Nephron progenitor cell (in vitro differentiated cells): Measurements from ENCODE around the gene CTBS.

Source experiments
- DNase-seq: peaks from one replicate; pipeline ENCODE4 v3.0.0; 2021
- H3K27ac Mint-ChIP-seq: 2 replicates; pipeline ENCODE4 v1.8.0; 2021; ENCODE audit warnings: mild to moderate bottlenecking, moderate library complexity, mixed read lengths
- H3K27me3 Mint-ChIP-seq: 2 replicates; pipeline ENCODE4 v1.8.0; 2021; ENCODE audit warnings: mild to moderate bottlenecking, low read depth, mixed read lengths; ENCODE audit not compliant: poor library complexity
- H3K36me3 Mint-ChIP-seq: 2 replicates; pipeline ENCODE4 v1.8.0; 2021; ENCODE audit warnings: low read depth, mixed read lengths
- H3K4me1 Mint-ChIP-seq: 2 replicates; pipeline ENCODE4 v1.8.0; 2021; ENCODE audit warnings: mixed read lengths
- H3K4me3 Mint-ChIP-seq: 2 replicates; pipeline ENCODE4 v1.8.0; 2021; ENCODE audit warnings: mild to moderate bottlenecking, moderate library complexity, mixed read lengths
- H3K9me3 Mint-ChIP-seq: 2 replicates; pipeline ENCODE4 v1.8.0; 2021; ENCODE audit warnings: mild to moderate bottlenecking, moderate library complexity, mixed read lengths
- TF ChIP-seq, protein P1 (sequence below): fragments of 200-600 bp; sonication (generic); IDR thresholded peaks from 2 replicates; pipeline ENCODE4 v1.5.0; 2021; ENCODE audit warnings: antibody characterized with exemption

CTBS gene

DNA sequence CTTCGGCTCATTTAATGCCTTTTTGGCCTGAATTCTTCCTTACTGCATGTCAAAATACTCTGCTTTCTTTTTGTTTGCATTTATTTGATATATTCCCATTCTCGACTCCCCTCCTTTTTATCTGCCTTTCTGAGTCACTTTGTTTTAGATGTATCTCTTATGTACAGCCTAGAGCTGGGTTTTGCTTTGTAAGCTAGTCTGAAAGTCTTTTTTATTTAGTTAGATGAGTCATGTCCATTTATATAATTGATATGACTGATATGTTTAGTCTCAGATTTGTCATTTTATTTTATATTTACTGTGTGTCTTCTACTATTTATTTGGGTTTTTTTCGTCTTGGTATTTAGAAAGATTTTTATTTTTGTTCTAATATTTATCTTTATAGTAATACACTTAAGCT lies 34.3 kb downstream of the CTBS start:
- no peak overlapping the region for H3K27ac Mint-ChIP-seq
- H3K36me3 Mint-ChIP-seq, result peaks cover 37% of the 10 kb centered on the region
- no peaks in the 10 kb centered on the region for H3K27me3 Mint-ChIP-seq
- H3K4me1 Mint-ChIP-seq, result no peaks in the 10 kb centered on the region
- TF ChIP-seq, protein P1, sequence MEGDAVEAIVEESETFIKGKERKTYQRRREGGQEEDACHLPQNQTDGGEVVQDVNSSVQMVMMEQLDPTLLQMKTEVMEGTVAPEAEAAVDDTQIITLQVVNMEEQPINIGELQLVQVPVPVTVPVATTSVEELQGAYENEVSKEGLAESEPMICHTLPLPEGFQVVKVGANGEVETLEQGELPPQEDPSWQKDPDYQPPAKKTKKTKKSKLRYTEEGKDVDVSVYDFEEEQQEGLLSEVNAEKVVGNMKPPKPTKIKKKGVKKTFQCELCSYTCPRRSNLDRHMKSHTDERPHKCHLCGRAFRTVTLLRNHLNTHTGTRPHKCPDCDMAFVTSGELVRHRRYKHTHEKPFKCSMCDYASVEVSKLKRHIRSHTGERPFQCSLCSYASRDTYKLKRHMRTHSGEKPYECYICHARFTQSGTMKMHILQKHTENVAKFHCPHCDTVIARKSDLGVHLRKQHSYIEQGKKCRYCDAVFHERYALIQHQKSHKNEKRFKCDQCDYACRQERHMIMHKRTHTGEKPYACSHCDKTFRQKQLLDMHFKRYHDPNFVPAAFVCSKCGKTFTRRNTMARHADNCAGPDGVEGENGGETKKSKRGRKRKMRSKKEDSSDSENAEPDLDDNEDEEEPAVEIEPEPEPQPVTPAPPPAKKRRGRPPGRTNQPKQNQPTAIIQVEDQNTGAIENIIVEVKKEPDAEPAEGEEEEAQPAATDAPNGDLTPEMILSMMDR, result no peak
- no peak overlapping the region for H3K4me3 Mint-ChIP-seq
- DNase-seq, result no peak
- no peaks in the 10 kb centered on the region for H3K9me3 Mint-ChIP-seq

DNA sequence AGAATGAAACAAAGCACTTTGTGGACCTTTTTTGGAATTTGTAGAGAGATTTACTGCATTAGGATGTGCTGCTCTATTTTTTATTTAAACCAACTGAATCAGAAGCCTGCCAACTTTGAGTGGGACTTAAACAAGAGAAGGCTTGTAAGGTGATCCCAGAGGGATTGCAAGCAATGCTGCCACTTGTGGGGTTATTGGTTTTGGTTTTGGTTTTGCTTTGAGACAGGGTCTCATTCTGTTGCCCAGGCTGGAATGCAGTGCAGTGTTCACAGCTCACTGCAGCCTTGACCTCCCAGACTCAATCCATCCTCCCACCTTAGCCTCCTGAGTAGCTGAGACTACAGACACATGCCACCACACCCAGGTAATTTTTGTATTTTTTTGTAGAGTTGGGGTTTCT lies 35.6 kb downstream of the CTBS start:
- DNase-seq, result no peak
- no peaks in the 10 kb centered on the region for H3K9me3 Mint-ChIP-seq
- H3K4me3 Mint-ChIP-seq, result no peak overlapping the region
- H3K27ac Mint-ChIP-seq, result no peak overlapping the region
- no peaks in the 10 kb centered on the region for H3K4me1 Mint-ChIP-seq
- peaks cover 32% of the 10 kb centered on the region for H3K36me3 Mint-ChIP-seq
- TF ChIP-seq, protein P1, result no peak
- no peaks in the 10 kb centered on the region for H3K27me3 Mint-ChIP-seq

DNA sequence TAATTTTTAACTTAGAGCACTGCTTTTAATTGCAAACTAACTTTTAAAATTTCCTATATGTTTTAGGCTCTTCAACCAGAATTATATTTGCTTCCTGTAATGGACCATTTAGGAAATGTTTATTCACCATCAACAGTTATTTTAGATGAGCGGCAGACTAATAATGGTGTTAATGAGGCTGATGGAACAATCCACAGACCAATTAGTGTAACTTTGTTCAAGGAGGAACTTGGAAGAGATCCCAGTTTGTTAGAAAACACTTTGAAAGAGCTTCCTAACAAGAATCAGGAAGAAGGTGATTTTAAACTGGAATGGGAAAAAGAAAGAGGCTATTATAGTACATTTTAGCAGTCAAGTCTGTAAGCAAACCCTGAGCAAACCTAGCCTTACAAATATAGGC lies 48.5 kb downstream of the CTBS start:
- Mint-ChIP-seq H3K4me3 (no peak overlapping the region), H3K27ac (no peak overlapping the region), H3K36me3 (peaks cover 10% of the 10 kb centered on the region), H3K27me3 (no peaks in the 10 kb centered on the region), H3K9me3 (peaks cover 11% of the 10 kb centered on the region), H3K4me1 (no peaks in the 10 kb centered on the region)
- TF ChIP-seq, protein P1, result no peak
- no peak for DNase-seq

DNA sequence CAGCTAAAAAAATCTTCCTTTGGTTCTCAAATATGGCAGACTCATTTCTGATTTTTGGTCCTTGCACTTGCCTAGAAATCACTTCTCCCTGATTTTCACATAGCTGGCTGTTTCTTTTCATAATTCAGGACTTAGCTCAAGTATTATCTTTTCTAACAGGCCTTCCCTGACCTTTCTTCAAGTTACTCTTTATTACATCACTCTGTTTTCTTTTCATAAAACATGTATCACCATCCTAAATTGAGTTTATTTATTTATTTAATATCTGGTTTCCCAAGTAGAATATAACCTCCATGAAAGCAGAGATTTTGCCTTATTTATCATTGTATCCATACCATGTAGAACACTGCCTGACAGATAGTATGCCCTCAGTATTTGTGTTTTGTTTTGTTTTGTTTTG lies 49.6 kb downstream of the CTBS start:
- H3K4me3 Mint-ChIP-seq, result no peak overlapping the region
- no peak overlapping the region for H3K27ac Mint-ChIP-seq
- no peaks in the 10 kb centered on the region for H3K4me1 Mint-ChIP-seq
- DNase-seq, result no peak
- TF ChIP-seq, protein P1, result no peak
- no peaks in the 10 kb centered on the region for H3K27me3 Mint-ChIP-seq
- H3K36me3 Mint-ChIP-seq, result peaks cover 10% of the 10 kb centered on the region
- peaks cover 11% of the 10 kb centered on the region for H3K9me3 Mint-ChIP-seq

DNA sequence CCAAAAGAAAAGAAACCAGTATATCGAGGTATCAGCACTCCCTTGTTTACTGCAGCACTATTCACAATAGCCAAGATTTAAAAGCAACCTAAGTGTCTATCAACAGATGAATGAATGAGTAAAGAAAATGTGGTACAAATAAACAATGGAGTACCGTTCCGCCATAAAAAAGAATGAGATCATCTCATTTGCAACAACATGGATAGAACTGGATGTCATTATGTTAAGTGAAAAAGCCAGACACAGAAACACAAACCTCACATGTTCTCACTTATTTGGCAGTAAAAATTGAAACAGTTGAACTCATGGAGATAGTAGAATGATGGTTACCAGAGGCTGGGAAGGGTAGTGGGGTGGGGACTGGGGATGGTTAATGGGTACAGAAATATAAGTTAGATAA lies 63.6 kb downstream of the CTBS start:
- H3K9me3 Mint-ChIP-seq, result peaks cover 38% of the 10 kb centered on the region
- H3K4me3 Mint-ChIP-seq, result no peak overlapping the region
- no peak for DNase-seq
- H3K27ac Mint-ChIP-seq, result no peak overlapping the region
- TF ChIP-seq, protein P1, result no peak
- peaks cover 9% of the 10 kb centered on the region for H3K4me1 Mint-ChIP-seq
- H3K27me3 Mint-ChIP-seq, result no peaks in the 10 kb centered on the region
- H3K36me3 Mint-ChIP-seq, result peaks cover 31% of the 10 kb centered on the region

DNA sequence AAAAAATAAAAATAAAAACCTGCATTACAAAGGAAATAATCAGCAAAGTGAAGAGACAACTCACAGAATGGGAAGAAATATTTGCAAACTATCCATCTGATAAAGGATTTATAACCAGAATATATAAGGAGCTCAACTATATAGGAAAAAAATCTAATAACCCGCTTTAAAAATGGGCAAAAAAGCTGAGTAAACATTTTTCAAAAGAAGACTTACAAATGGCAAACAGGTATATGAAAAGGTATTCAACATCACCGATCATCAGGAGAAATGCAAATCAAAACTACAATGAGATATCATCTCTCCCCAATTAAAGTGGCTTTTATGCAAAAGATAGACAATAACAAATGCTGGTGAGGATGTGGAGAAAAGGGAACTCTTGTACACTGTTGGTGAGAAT lies 64.1 kb downstream of the CTBS start:
- Mint-ChIP-seq H3K4me3 (no peak overlapping the region), H3K27me3 (no peaks in the 10 kb centered on the region), H3K4me1 (peaks cover 9% of the 10 kb centered on the region), H3K27ac (no peak overlapping the region), H3K36me3 (peaks cover 31% of the 10 kb centered on the region), H3K9me3 (peaks cover 38% of the 10 kb centered on the region)
- TF ChIP-seq, protein P1, result no peak
- no peak for DNase-seq
